Karpas-422 (cell line): ENCODE data around the gene ZBTB49. TPM values are rescaled to one million over a fixed set of nuclear protein-coding genes. Genes with fewer than 3 reads are reported as not detected.

Experiments used
- DNase-seq: peaks from one replicate; pipeline ENCODE4 v3.0.0-alpha.2; 2015
- H2AFZ ChIP-seq: fragments of 200-600 bp; sonication (generic); 2 replicates; pipeline ENCODE4 v1.6.1; 2014; ENCODE audit warnings: antibody characterized with exemption, low read length, mixed read lengths
- H3K27ac ChIP-seq: fragments of 200-600 bp; sonication (generic); 2 replicates; pipeline ENCODE4 v1.5.1; 2014; ENCODE audit warnings: mild to moderate bottlenecking, low read length, moderate library complexity
- H3K27me3 ChIP-seq: fragments of 200-600 bp; sonication (generic); 2 replicates; pipeline ENCODE4 v1.6.1; 2014; ENCODE audit warnings: low read length, mixed read lengths
- H3K36me3 ChIP-seq: fragments of 200-600 bp; sonication (generic); 2 replicates; pipeline ENCODE4 v1.6.1; 2014; ENCODE audit warnings: low read length, mixed read lengths; ENCODE audit not compliant: insufficient read depth
- H3K4me1 ChIP-seq: fragments of 200-600 bp; sonication (generic); 2 replicates; pipeline ENCODE4 v1.6.1; 2014; ENCODE audit warnings: mild to moderate bottlenecking, low read length, mixed read lengths
- H3K4me2 ChIP-seq: fragments of 200-600 bp; sonication (generic); 2 replicates; pipeline ENCODE4 v1.6.1; 2014; ENCODE audit warnings: low read length, low read depth, mild to moderate bottlenecking; ENCODE audit not compliant: poor library complexity, severe bottlenecking
- H3K4me3 ChIP-seq: fragments of 200-600 bp; sonication (generic); 2 replicates; pipeline ENCODE4 v1.5.1; 2014; ENCODE audit warnings: mild to moderate bottlenecking, antibody characterized with exemption, low read length, mixed read lengths
- H3K79me2 ChIP-seq: fragments of 200-600 bp; sonication (generic); 2 replicates; pipeline ENCODE4 v1.6.1; 2014; ENCODE audit warnings: mild to moderate bottlenecking, low read length, mixed read lengths
- H3K9ac ChIP-seq: fragments of 200-600 bp; sonication (generic); 2 replicates; pipeline ENCODE4 v1.6.0; 2014; ENCODE audit warnings: low read length
- H3K9me2 ChIP-seq: fragments of 200-600 bp; sonication (generic), shearing (Covaris generic); replicated peaks from 2 replicates; pipeline ENCODE4 v1.6.0; 2014; ENCODE audit warnings: mild to moderate bottlenecking, low read length, moderate library complexity; ENCODE audit not compliant: insufficient read depth
- H3K9me3 ChIP-seq: fragments of 300-700, 200-600 bp; sonication (generic); 2 replicates; pipeline ENCODE4 v1.6.1; 2014; ENCODE audit warnings: low read length, mixed read lengths
- H4K20me1 ChIP-seq: fragments of 200-600 bp; sonication (generic); 2 replicates; pipeline ENCODE4 v1.6.1; 2014; ENCODE audit warnings: mild to moderate bottlenecking, antibody characterized with exemption, low read length, low read depth; ENCODE audit not compliant: insufficient read depth
- total RNA-seq: library from RNA; depleted of rRNA; stranded (reverse); fragments of >200 nt; shearing (Covaris generic); gene quantifications from 2 replicates; pipeline ENCODE4 v1.2.3, GENCODE V29; 2014; ENCODE audit warnings: low replicate concordance

Gene ZBTB49
- total RNA-seq, 1 experiment from 2014 or later = 6.7 TPM

GRCh38 chr4:4320951-4321714 is 31.1 kb downstream of the ZBTB49 start:
- H3K9me3 ChIP-seq = no peaks in the 10 kb centered on the region
- H3K4me2 ChIP-seq = no peak overlapping the region
- DNase-seq = no peak
- no peaks in the 10 kb centered on the region for H3K79me2 ChIP-seq
- no peaks in the 10 kb centered on the region for H3K36me3 ChIP-seq
- no peaks in the 10 kb centered on the region for H4K20me1 ChIP-seq
- no peak overlapping the region for H2AFZ ChIP-seq
- H3K4me1 ChIP-seq = no peaks in the 10 kb centered on the region
- no peak overlapping the region for H3K4me3 ChIP-seq
- no peaks in the 10 kb centered on the region for H3K27me3 ChIP-seq
- H3K27ac ChIP-seq = no peak overlapping the region
- H3K9ac ChIP-seq = no peak overlapping the region
- no peaks in the 10 kb centered on the region for H3K9me2 ChIP-seq

DNA sequence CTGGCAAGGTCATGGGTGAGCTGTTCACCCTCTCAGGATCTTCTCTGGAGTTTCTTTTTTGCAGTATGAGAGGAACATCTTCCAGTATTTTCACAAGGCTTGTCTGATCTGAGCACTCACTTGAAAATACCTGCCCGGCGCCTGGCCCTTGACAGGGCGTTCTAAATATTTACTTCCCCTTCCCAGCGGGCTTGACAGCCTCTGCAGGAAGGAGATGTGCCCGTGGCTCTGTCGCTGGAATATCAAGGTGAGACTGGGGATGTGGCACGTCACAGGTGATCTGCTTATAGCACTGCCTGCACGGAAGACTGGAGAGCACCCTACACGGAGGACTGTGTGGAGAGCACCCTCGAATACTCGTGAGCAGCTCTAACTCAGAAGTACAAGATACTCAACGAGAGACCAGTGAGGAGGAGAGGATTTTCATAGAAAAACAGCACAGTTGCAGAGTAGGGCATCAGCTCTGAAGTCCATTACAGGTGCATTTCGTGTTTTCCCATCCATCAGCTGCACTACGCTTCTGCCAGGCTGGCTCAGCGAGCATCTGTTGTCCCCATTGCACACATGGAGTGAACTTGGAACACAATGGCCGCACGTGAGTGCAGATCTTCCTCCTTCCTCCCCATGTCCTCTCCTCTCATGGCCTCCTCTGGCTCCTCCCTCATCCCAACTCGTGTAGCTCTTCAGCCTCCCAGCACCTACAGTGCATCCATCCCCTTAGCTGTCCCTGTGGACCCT is 32.1 kb downstream of the ZBTB49 start:
- Histone ChIP-seq H3K4me2 (no peak overlapping the region), H3K27ac (no peak overlapping the region), H3K79me2 (no peaks in the 10 kb centered on the region), H3K4me3 (no peak overlapping the region), H3K36me3 (no peaks in the 10 kb centered on the region), H3K9ac (no peak overlapping the region), H3K9me2 (no peaks in the 10 kb centered on the region), H3K27me3 (no peaks in the 10 kb centered on the region), H3K4me1 (no peaks in the 10 kb centered on the region), H3K9me3 (no peaks in the 10 kb centered on the region), H2AFZ (no peak overlapping the region), H4K20me1 (no peaks in the 10 kb centered on the region)
- DNase-seq = no peak

DNA sequence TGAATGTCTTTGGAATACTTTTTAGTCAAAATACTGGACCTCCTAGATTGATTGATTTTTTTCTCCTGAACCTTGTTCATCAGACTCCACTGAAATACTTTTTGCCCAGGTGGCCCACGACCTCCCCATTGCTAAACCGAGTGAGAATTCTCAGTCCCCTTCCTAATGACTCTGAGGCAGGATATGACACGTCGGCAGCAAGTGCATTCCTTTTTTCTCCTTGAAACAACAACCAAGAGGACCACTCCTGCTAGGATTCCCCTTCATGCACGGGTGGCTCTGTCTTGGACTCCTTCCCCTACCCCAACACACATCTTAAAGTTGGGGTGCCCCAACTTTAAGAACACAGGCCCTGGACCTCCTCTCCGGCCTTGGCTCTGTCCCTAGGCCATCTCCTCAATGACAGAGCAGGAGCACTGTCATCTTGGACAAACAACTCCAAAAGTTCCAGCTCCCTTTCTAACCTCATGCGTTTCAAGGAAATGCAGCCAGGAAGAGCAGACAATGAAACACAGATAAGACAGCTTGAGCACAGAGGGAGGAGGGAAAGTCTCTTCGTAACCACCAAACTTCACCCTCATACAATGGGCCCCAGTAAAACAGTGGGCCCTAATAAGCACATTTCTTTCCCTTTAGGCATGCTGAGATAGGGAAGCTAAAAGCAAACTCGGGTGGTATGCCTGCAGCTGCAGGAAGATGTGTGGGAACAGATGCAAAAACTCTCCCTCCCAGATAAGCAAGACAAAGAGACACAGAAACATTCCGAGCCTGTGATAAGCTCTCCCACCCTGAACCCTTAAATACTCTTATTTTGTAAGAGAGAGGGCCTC is 33.9 kb downstream of the ZBTB49 start:
- H3K79me2 ChIP-seq = no peaks in the 10 kb centered on the region
- H3K27ac ChIP-seq = no peak overlapping the region
- no peaks in the 10 kb centered on the region for H4K20me1 ChIP-seq
- H3K9me3 ChIP-seq = no peaks in the 10 kb centered on the region
- H3K36me3 ChIP-seq = no peaks in the 10 kb centered on the region
- H3K4me1 ChIP-seq = no peaks in the 10 kb centered on the region
- no peak overlapping the region for H2AFZ ChIP-seq
- no peak overlapping the region for H3K9ac ChIP-seq
- H3K4me3 ChIP-seq = no peak overlapping the region
- no peak for DNase-seq
- H3K27me3 ChIP-seq = no peaks in the 10 kb centered on the region
- no peaks in the 10 kb centered on the region for H3K9me2 ChIP-seq
- H3K4me2 ChIP-seq = no peak overlapping the region

GRCh38 chr4:4325321-4325720 is 35.3 kb downstream of the ZBTB49 start:
- Histone ChIP-seq H3K27ac (no peak overlapping the region), H3K9ac (no peak overlapping the region), H3K9me2 (no peaks in the 10 kb centered on the region), H2AFZ (no peak overlapping the region), H3K4me1 (no peaks in the 10 kb centered on the region), H3K4me3 (no peak overlapping the region), H3K9me3 (no peaks in the 10 kb centered on the region), H3K4me2 (no peak overlapping the region), H3K36me3 (no peaks in the 10 kb centered on the region), H3K27me3 (no peaks in the 10 kb centered on the region), H4K20me1 (no peaks in the 10 kb centered on the region), H3K79me2 (no peaks in the 10 kb centered on the region)
- DNase-seq = no peak

DNA sequence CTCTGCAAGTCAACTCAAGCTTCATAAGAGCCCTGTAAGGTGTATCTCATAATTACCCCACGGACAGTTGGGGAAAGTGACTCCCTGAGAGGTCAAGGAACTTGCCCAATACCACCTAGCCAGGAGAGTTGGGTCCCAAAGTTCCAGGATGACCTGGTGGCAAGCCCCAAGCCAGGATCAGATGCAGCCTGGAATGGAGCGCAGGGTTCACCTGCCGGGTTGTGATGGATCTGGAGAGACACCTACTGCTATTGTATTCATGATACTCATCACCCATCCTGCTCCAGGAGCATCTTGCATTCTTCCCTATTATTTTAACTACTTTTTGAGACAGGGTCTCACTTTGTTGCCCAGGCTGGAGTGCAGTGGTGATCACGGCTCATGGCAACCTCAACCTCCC is 36.1 kb downstream of the ZBTB49 start:
- no peaks in the 10 kb centered on the region for H3K4me1 ChIP-seq
- H2AFZ ChIP-seq = no peak overlapping the region
- H3K9ac ChIP-seq = no peak overlapping the region
- no peaks in the 10 kb centered on the region for H3K36me3 ChIP-seq
- H3K27ac ChIP-seq = no peak overlapping the region
- H3K9me2 ChIP-seq = no peaks in the 10 kb centered on the region
- H3K4me2 ChIP-seq = no peak overlapping the region
- no peaks in the 10 kb centered on the region for H4K20me1 ChIP-seq
- H3K27me3 ChIP-seq = no peaks in the 10 kb centered on the region
- no peaks in the 10 kb centered on the region for H3K9me3 ChIP-seq
- no peak overlapping the region for H3K4me3 ChIP-seq
- DNase-seq = no peak
- no peaks in the 10 kb centered on the region for H3K79me2 ChIP-seq

GRCh38 chr4:4327652-4328121 is 37.6 kb downstream of the ZBTB49 start:
- Histone ChIP-seq H2AFZ (no peak overlapping the region), H4K20me1 (no peaks in the 10 kb centered on the region), H3K4me3 (no peak overlapping the region), H3K9me2 (no peaks in the 10 kb centered on the region), H3K4me2 (no peak overlapping the region), H3K79me2 (no peaks in the 10 kb centered on the region), H3K9me3 (no peaks in the 10 kb centered on the region), H3K27me3 (no peaks in the 10 kb centered on the region), H3K9ac (no peak overlapping the region), H3K27ac (no peak overlapping the region), H3K4me1 (no peaks in the 10 kb centered on the region), H3K36me3 (no peaks in the 10 kb centered on the region)
- DNase-seq = no peak

GRCh38 chr4:4328206-4328605 is 38.2 kb downstream of the ZBTB49 start:
- no peak overlapping the region for H2AFZ ChIP-seq
- H3K79me2 ChIP-seq = no peaks in the 10 kb centered on the region
- H4K20me1 ChIP-seq = no peaks in the 10 kb centered on the region
- H3K36me3 ChIP-seq = no peaks in the 10 kb centered on the region
- no peaks in the 10 kb centered on the region for H3K9me3 ChIP-seq
- H3K27me3 ChIP-seq = no peaks in the 10 kb centered on the region
- no peaks in the 10 kb centered on the region for H3K9me2 ChIP-seq
- no peak overlapping the region for H3K4me2 ChIP-seq
- no peak overlapping the region for H3K4me3 ChIP-seq
- H3K9ac ChIP-seq = no peak overlapping the region
- DNase-seq = no peak
- no peaks in the 10 kb centered on the region for H3K4me1 ChIP-seq
- H3K27ac ChIP-seq = no peak overlapping the region

DNA sequence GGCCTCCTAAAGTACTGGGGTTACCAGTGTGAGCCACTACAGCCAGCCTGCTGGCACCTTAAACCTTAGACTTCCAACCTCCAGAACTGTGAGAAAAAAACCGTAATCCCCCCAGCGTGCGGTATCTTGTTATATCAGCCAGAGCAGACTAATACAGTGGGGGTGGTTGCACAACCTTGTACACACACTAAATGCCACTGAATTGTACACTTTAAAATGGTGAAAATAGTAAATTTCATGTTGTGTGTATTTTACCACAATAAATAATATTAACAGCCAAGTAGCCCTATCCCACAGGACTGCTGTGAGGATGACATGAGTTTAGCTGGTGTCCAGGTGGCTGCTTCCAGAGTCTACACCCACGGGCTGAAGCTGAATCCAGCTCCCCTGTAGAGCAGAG is 38.8 kb downstream of the ZBTB49 start:
- H3K4me2 ChIP-seq = no peak overlapping the region
- H2AFZ ChIP-seq = no peak overlapping the region
- no peak overlapping the region for H3K4me3 ChIP-seq

More for the DNA sequence above, 38.8 kb downstream of the ZBTB49 start:
- H3K27me3 ChIP-seq = no peaks in the 10 kb centered on the region
- no peaks in the 10 kb centered on the region for H3K36me3 ChIP-seq
- no peaks in the 10 kb centered on the region for H4K20me1 ChIP-seq
- H3K79me2 ChIP-seq = no peaks in the 10 kb centered on the region
- no peaks in the 10 kb centered on the region for H3K9me3 ChIP-seq
- H3K4me1 ChIP-seq = no peaks in the 10 kb centered on the region
- no peak overlapping the region for H3K27ac ChIP-seq
- DNase-seq = no peak
- no peaks in the 10 kb centered on the region for H3K9me2 ChIP-seq
- H3K9ac ChIP-seq = no peak overlapping the region
